Left forelimb (tissue), 1 donor: Measurements from ENCODE around the gene KRT36.

Source experiments
- DNase-seq: peaks from one replicate; pipeline ENCODE4 v3.0.0-alpha.2; 2018; ENCODE audit warnings: low spot score

The KRT36 gene

GRCh38 chr17:41439375-41439774 is 50.3 kb downstream of the KRT36 start:
- DNase-seq = no peak

DNA sequence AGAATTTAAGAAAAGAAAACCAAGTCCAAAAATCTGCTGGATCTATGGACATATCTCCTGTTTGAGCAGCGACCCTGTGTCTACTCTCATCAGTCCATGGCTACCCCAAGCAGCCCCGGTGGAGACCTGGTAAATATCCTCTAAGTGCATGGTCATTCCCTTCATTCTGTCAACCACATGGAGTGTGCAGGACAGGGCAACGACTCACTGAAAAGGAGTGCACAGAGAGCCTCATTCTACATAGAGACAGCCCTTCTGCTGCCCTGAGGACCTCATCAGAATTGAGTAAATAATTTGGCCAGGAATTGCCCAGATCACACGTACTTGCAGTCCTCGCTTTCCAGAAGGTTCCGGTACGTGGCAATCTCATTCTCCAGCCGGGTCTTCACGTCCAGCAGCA is 51.9 kb downstream of the KRT36 start:
- no peak for DNase-seq

- no peak for DNase-seq
Observed at GRCh38 chr17:41437254-41437653, 52.5 kb downstream of the KRT36 start.
